Breast epithelium (tissue), 4 donors: Measurements from ENCODE around the gene MUC5AC. TPM values are rescaled to one million over a fixed set of nuclear protein-coding genes. Genes with fewer than 3 reads are reported as not detected.
"Not testable (repeated sequence)": the region's sequence is repeated elsewhere in the genome, so short reads cannot be mapped to it uniquely, and the experiment has no call there.

Experiments
- DNase-seq, 2 donors: peaks; one replicate each; pipeline ENCODE4 v3.0.0-alpha.2; 2019; ENCODE audit warnings: low spot score in 2 of 2
- H3K27ac ChIP-seq, 2 donors: fragments of 200-600 bp; sonication (generic) in 1 of 2; one replicate each; pipeline ENCODE4 v1.5.1; 2016 to 2019; ENCODE audit warnings: mild to moderate bottlenecking in 1 of 2
- H3K27me3 ChIP-seq, 2 donors: fragments of 200-600 bp; sonication (generic) in 1 of 2; one replicate each; pipeline versions ENCODE4 v1.5.1 to v1.6.0; 2017 to 2019; ENCODE audit warnings: control low read depth in 1 of 2, mild to moderate bottlenecking in 1 of 2
- H3K36me3 ChIP-seq: fragments of 200-600 bp; one replicate; pipeline ENCODE4 v1.5.1; 2019
- H3K4me1 ChIP-seq, 2 donors: fragments of 200-600 bp; sonication (generic); one replicate each; pipeline ENCODE4 v1.5.1; 2016 to 2019; ENCODE audit warnings: control low read depth in 1 of 2
- H3K4me3 ChIP-seq, 3 donors: fragments of 200-600 bp; sonication (generic); 1 replicate in 2 of 3; 2 replicates in 1 of 3; pipeline ENCODE4 v1.5.1; 2016 to 2019; ENCODE audit warnings: mild to moderate bottlenecking in 3 of 3, moderate library complexity in 2 of 3
- H3K9me3 ChIP-seq, 2 donors: fragments of 200-600 bp; sonication (generic) in 1 of 2; one replicate each; pipeline ENCODE4 v1.5.1; 2016 to 2019; ENCODE audit warnings: control low read depth in 1 of 2
- POLR2A ChIP-seq: fragments of 450-650 bp; IDR thresholded peaks from one replicate; pipeline ENCODE4 v1.6.1; 2016; ENCODE audit warnings: antibody characterized with exemption, mild to moderate bottlenecking, moderate library complexity
- POLR2AphosphoS5 ChIP-seq, 3 donors: sonication (generic); formaldehyde crosslinking; IDR thresholded peaks; one replicate each; pipeline ENCODE4 v1.6.1; 2017; ENCODE audit warnings: antibody characterized with exemption in 3 of 3
- intact Hi-C: fragments of 100-400 bp; cut with DNase I; formaldehyde crosslinking; loops from one replicate; pipeline ENCODE4 v1.15.1; 2023; ENCODE audit warnings: low total_unique reads
- total RNA-seq, 3 donors: library from RNA; depleted of rRNA; stranded (reverse); fragments of >200 nt; gene quantifications; one replicate each; pipeline ENCODE4 v1.1.0, GENCODE V29; 2016
- TF ChIP-seq, protein P1 (sequence below), 3 donors: fragments of 450-650 bp; IDR thresholded peaks; one replicate each; pipeline ENCODE4 v1.5.1; 2016 to 2017; ENCODE audit warnings: antibody characterized with exemption in 3 of 3, mild to moderate bottlenecking in 3 of 3, moderate library complexity in 3 of 3

MUC5AC gene
- total RNA-seq, 3 donors from 2014 or later: not detected

DNA sequence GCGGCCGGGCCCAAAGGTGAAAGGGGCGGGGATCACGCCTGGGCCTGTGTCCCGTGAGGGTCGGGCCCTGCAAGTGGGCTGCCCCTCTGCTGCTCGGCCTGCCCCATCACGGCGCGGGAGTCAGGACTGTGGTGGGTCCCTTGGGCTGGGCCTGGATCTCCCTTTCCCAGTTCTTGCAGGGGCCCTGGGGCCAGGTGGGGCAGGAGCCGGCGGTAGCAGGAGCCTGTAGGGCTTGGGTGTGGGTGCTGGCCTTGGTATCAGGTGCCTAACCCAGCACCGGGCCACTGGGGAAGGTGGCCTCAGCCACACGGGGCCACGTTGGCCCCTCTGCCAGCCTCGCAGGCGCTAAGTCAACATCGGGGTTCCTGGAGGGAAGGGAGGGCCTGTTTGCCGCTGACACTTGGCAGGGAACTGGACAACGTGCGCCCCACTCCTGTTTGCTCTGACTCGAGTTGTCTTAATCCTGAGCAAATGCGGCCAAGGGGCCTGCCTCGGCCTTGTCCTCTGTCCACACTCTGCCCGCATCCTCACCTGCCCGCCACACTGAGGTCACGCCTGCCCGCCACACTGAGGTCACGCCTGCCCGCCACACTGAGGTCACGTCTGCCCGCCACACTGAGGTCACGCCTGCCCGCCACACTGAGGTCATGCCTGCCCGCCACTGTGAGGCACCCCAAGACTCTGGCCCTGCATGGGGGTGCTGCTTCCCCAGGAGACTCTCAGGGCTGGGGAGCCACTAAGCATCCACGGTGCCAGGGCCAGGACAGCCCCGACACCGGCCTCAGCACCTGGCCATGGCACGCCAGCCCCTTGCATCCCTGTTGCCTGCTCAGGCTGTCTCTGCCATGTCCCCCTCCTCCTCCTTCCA, 50.9 kb downstream of the MUC5AC start:
- Histone ChIP-seq H3K27me3 (peaks cover 0 to 8% of the 10 kb centered on the region in 2 donors), H3K9me3 (peaks cover 4 to 20% of the 10 kb centered on the region in 2 donors), H3K36me3 (no peaks in the 10 kb centered on the region), H3K4me3 (no peak overlapping the region), H3K4me1 (no peaks in the 10 kb centered on the region), H3K27ac (no peak overlapping the region)
- peak in 1 of 2 donors; percentile 49 for DNase-seq
- intact Hi-C loops: loop anchor here (10.0 kb wide), 1 partner anchor 306 kb away; no protein-coding TSS in a partner anchor
- TF ChIP-seq, protein P1, sequence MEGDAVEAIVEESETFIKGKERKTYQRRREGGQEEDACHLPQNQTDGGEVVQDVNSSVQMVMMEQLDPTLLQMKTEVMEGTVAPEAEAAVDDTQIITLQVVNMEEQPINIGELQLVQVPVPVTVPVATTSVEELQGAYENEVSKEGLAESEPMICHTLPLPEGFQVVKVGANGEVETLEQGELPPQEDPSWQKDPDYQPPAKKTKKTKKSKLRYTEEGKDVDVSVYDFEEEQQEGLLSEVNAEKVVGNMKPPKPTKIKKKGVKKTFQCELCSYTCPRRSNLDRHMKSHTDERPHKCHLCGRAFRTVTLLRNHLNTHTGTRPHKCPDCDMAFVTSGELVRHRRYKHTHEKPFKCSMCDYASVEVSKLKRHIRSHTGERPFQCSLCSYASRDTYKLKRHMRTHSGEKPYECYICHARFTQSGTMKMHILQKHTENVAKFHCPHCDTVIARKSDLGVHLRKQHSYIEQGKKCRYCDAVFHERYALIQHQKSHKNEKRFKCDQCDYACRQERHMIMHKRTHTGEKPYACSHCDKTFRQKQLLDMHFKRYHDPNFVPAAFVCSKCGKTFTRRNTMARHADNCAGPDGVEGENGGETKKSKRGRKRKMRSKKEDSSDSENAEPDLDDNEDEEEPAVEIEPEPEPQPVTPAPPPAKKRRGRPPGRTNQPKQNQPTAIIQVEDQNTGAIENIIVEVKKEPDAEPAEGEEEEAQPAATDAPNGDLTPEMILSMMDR (IDR thresholded peaks at IDR 0.05): no peak
- TF ChIP-seq POLR2A (no peak), POLR2AphosphoS5 (IDR thresholded peaks at IDR 0.05) (no peak)

DNA sequence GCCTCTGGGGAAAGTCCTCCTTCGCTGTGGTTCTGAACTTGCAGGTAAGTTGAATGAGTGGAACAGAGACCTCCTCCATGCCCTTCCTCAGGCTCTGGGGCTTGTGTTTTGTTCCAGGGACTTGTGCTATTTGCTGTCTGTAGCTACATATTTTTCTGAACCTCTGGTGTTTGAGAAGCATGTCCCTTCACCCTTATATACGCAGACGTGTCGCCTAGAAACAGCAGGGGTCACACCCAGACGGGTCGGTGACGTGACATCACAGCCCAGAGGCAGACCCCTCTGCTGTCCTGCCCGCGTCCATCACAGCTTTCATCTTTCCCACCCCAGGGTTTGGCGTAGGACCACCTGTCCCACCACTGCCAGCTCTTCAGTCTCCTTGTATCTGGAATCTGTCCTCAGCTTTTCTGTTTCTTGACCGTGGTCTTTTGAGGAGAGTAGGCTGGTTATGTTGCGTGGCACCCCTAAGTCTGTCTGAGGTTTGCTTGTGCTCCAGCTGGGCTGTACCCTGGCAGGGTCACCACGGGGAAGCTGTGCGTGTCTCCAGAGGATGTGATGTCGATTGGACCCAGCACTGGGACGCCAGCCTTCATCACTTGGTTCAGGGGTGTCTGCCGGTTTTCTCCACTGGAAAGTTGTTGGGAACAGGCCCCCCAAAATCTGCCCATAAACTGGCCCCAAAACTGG, 51.8 kb downstream of the MUC5AC start:
- no peak overlapping the region for H3K4me3 ChIP-seq
- H3K4me1 ChIP-seq: no peaks in the 10 kb centered on the region
- intact Hi-C loops: loop anchor here (10.0 kb wide), 1 partner anchor 305 kb away; no protein-coding TSS in a partner anchor
- H3K27ac ChIP-seq: no peak overlapping the region
- H3K27me3 ChIP-seq: no peaks in the 10 kb centered on the region
- TF ChIP-seq POLR2AphosphoS5 (IDR thresholded peaks at IDR 0.05): no peak
- no peak for TF ChIP-seq POLR2A
- TF ChIP-seq, protein P1 (IDR thresholded peaks at IDR 0.05): no peak
- DNase-seq: peak in 1 of 2 donors; percentile 47
- H3K9me3 ChIP-seq: peaks cover 4 to 20% of the 10 kb centered on the region in 2 donors
- no peaks in the 10 kb centered on the region for H3K36me3 ChIP-seq

- no peak overlapping the region for H3K4me3 ChIP-seq
- no peak for TF ChIP-seq POLR2A
- TF ChIP-seq POLR2AphosphoS5 (IDR thresholded peaks at IDR 0.05): no peak
- TF ChIP-seq, protein P1 (IDR thresholded peaks at IDR 0.05): no peak
- no peaks in the 10 kb centered on the region for H3K27me3 ChIP-seq
- peaks cover 4 to 20% of the 10 kb centered on the region in 2 donors for H3K9me3 ChIP-seq
- H3K4me1 ChIP-seq: no peaks in the 10 kb centered on the region
- no peak overlapping the region for H3K27ac ChIP-seq
- no peak for DNase-seq
- no peaks in the 10 kb centered on the region for H3K36me3 ChIP-seq
- intact Hi-C loops: no loop called here
Measured at GRCh38 chr11:1211838-1212237, 54.1 kb downstream of the MUC5AC start.

DNA sequence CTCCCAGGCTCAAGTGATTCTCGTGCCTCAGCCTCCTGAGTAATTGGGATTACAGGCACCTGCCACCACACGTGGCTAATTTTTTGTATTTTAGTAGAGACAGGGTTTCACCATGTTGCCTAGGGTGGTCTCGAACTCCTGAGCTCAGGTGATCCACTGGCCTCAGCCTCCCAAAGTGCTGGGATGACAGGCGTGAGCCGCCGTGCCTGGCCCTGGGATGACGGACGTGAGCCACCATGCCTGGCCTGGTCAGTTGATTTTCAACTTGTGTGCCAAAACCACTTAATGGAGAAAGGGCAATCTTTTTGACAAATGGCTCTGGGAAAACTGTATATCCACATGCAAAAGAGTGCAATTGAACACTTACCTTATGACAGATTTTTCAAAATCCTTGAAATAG, 58.1 kb downstream of the MUC5AC start:
- H3K4me3 ChIP-seq, intact Hi-C loops, H3K4me1 ChIP-seq, H3K27ac ChIP-seq, DNase-seq, H3K36me3 ChIP-seq: not testable (repeated sequence)
- Histone ChIP-seq H3K27me3 (peaks cover 0 to 24% of the 10 kb centered on the region in 2 donors), H3K9me3 (peaks cover 4 to 20% of the 10 kb centered on the region in 2 donors)

DNA sequence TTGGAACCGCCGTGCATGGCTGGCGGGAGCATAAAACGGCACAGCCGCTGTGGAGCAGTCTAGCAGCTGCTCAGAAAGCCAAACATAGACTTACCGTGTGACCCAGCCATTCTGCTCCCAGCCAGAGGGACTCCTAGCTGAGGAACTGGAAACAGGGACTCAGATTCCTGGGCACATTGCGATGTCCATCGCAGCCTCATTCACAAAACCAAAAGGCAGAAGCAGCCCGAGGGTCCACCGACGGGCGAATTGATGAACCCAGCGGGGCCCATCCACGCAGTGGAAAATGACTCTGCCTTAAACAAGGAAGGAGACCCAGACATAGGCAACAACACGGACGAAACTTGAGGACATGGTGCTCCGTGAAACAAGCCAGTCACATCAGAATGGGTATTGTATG, 59.4 kb downstream of the MUC5AC start:
- TF ChIP-seq POLR2A: no peak
- TF ChIP-seq POLR2AphosphoS5 (IDR thresholded peaks at IDR 0.05): no peak
- TF ChIP-seq, protein P1 (IDR thresholded peaks at IDR 0.05): no peak
- Histone ChIP-seq H3K9me3 (peaks cover under 1 to 10% of the 10 kb centered on the region in 2 donors), H3K4me1 (no peaks in the 10 kb centered on the region), H3K4me3 (no peak overlapping the region), H3K27me3 (peaks cover 0 to 36% of the 10 kb centered on the region in 2 donors), H3K36me3 (no peaks in the 10 kb centered on the region), H3K27ac (no peak overlapping the region)
- no peak for DNase-seq
- intact Hi-C loops: no loop called here
